WI38 (cell line): Measurements from ENCODE around the gene VWA5B1.

Experiments
- H3K4me3 ChIP-seq: 2 replicates; pipeline ENCODE4 v1.5.1; 2011; ENCODE audit warnings: low read depth, mild to moderate bottlenecking, control low read depth, low read length
- CTCF ChIP-seq: IDR thresholded peaks from 2 replicates; pipeline ENCODE4 v1.5.1; 2012; ENCODE audit warnings: low read depth, mild to moderate bottlenecking, control low read depth, low read length

VWA5B1 gene

GRCh38 chr1:20323613-20323920 is 32.9 kb downstream of the VWA5B1 start:
- no peak overlapping the region for H3K4me3 ChIP-seq
- no peak for TF ChIP-seq CTCF

GRCh38 chr1:20324704-20325406 is 34.2 kb downstream of the VWA5B1 start:
- TF ChIP-seq CTCF: no peak
- H3K4me3 ChIP-seq: no peak overlapping the region

- no peak overlapping the region for H3K4me3 ChIP-seq
- no peak for TF ChIP-seq CTCF
Measured at GRCh38 chr1:20325407-20325843, 34.8 kb downstream of the VWA5B1 start.

- no peak for TF ChIP-seq CTCF
- no peak overlapping the region for H3K4me3 ChIP-seq
Measured at GRCh38 chr1:20325844-20326420, 35.3 kb downstream of the VWA5B1 start.

DNA sequence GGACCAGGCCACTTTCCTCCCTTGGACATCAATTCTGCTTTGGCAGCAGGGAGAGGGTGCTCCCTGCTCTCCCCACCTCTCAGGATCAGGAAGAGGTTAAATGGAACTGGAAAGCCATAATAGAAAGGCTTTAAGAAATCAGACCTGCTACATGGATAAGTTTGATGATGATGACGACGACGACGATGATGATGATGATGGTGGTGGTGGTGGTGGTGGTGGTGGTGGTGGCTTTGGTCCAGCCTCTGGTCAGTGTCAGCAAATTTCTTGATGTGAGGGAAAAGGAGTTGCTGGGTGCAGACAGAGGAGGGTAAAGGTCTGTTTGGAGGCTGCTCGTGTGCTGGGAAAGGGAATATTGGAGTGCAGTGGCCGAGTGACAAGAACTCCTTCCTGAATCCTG is 36.8 kb downstream of the VWA5B1 start:
- H3K4me3 ChIP-seq: no peak overlapping the region
- no peak for TF ChIP-seq CTCF

GRCh38 chr1:20328201-20328600 is 37.5 kb downstream of the VWA5B1 start:
- no peak overlapping the region for H3K4me3 ChIP-seq
- TF ChIP-seq CTCF: no peak

DNA sequence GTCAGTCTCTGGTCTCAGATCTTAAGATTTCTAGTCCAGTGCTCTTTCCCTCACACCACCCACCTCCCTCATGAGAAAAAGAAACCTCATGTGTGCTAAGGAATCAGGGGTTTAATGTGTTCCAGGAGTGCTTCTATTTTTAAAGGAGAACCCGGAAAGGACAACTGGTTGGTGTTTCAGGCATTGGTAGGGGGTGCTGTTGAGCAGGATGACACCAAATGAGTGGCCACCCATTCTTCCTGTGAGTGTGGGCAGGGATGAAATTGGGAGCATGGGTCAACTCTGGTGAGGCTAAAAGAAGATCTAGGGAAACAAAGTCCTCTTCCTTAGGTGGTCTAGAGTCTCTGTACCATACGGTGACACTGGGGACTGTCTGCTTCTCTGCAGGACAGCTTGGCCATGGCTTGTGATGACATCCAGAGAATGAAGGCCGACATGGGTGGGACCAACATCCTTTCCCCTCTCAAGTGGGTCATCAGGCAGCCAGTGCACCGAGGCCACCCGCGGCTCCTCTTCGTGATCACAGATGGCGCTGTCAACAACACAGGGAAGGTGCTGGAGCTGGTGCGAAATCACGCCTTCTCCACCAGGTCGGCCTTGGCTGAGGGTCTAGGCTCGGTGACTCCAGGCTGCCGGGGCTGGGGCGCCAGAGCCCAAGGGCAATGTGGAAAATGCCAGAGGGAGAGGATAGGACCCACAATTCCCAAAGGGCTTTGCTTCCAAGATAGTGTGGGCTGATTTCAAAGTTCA is 39.3 kb downstream of the VWA5B1 start:
- no peak overlapping the region for H3K4me3 ChIP-seq
- TF ChIP-seq CTCF: no peak
